ENCODE measurements around the gene CNTN1. TPM values are rescaled to one million over a fixed set of nuclear protein-coding genes. Genes with fewer than 3 reads are reported as not detected.

Gene CNTN1
- total RNA-seq, 1 donor from 2014 or later = 0.46 TPM

- intact Hi-C loops (cut with DNase I) = no loop called here
- ATAC-seq (ENCODE audit: poor library complexity) (no peak), DNase-seq (no peak)
Measured at GRCh38 chr12:40752011-40752410, 59.8 kb downstream of the CNTN1 start.

GRCh38 chr12:40760821-40761220 is 68.6 kb downstream of the CNTN1 start:
- ATAC-seq (ENCODE audit: poor library complexity) = no peak
- DNase-seq = no peak
- intact Hi-C loops (cut with DNase I) = no loop called here

- ATAC-seq (ENCODE audit: poor library complexity) (no peak), DNase-seq (no peak)
- intact Hi-C loops (cut with DNase I) = no loop called here
Measured at GRCh38 chr12:40762072-40762471, 69.8 kb downstream of the CNTN1 start.

GRCh38 chr12:40768125-40768864 is 76.1 kb downstream of the CNTN1 start:
- ATAC-seq (ENCODE audit: poor library complexity) = no peak
- intact Hi-C loops (cut with DNase I) = no loop called here
- no peak for DNase-seq

- DNase-seq (no peak), ATAC-seq (ENCODE audit: poor library complexity) (no peak)
- intact Hi-C loops (cut with DNase I) = no loop called here
Measured at GRCh38 chr12:40769846-40770245, 77.6 kb downstream of the CNTN1 start.

- intact Hi-C loops (cut with DNase I) = no loop called here
- no peak for ATAC-seq (ENCODE audit: poor library complexity)
- no peak for DNase-seq
Measured at GRCh38 chr12:40770781-40771180, 78.5 kb downstream of the CNTN1 start.

- DNase-seq = no peak
- no peak for ATAC-seq (ENCODE audit: poor library complexity)
- intact Hi-C loops (cut with DNase I) = no loop called here
Measured at GRCh38 chr12:40775661-40776060, 83.4 kb downstream of the CNTN1 start.

GRCh38 chr12:40784102-40784501 is 91.9 kb downstream of the CNTN1 start:
- ATAC-seq (ENCODE audit: poor library complexity) (no peak), DNase-seq (no peak)
- intact Hi-C loops (cut with DNase I) = no loop called here

- DNase-seq (no peak), ATAC-seq (ENCODE audit: poor library complexity) (no peak)
- intact Hi-C loops (cut with DNase I) = no loop called here
Measured at GRCh38 chr12:40788276-40788675, 96.0 kb downstream of the CNTN1 start.

- intact Hi-C loops (cut with DNase I) = no loop called here
- DNase-seq (no peak), ATAC-seq (ENCODE audit: poor library complexity) (no peak)
Measured at GRCh38 chr12:40792792-40793386, 100.7 kb downstream of the CNTN1 start.

GRCh38 chr12:40793471-40793870 is 101.2 kb downstream of the CNTN1 start:
- intact Hi-C loops (cut with DNase I) = no loop called here
- no peak for DNase-seq
- no peak for ATAC-seq (ENCODE audit: poor library complexity)

GRCh38 chr12:40794087-40794486 is 101.8 kb downstream of the CNTN1 start:
- ATAC-seq (ENCODE audit: poor library complexity) (no peak), DNase-seq (no peak)
- intact Hi-C loops (cut with DNase I) = no loop called here

- intact Hi-C loops (cut with DNase I) = no loop called here
- ATAC-seq (ENCODE audit: poor library complexity) (no peak), DNase-seq (no peak)
Measured at GRCh38 chr12:40801082-40801481, 108.8 kb downstream of the CNTN1 start.

- DNase-seq (no peak), ATAC-seq (ENCODE audit: poor library complexity) (no peak)
- intact Hi-C loops (cut with DNase I) = no loop called here
Measured at GRCh38 chr12:40801861-40802260, 109.6 kb downstream of the CNTN1 start.

GRCh38 chr12:40802656-40803055 is 110.4 kb downstream of the CNTN1 start:
- ATAC-seq (ENCODE audit: poor library complexity) = no peak
- no peak for DNase-seq
- intact Hi-C loops (cut with DNase I) = no loop called here

- no peak for ATAC-seq (ENCODE audit: poor library complexity)
- intact Hi-C loops (cut with DNase I) = no loop called here
- DNase-seq = no peak
Measured at GRCh38 chr12:40819436-40820108, 127.3 kb downstream of the CNTN1 start.

- intact Hi-C loops (cut with DNase I) = no loop called here
- DNase-seq (no peak), ATAC-seq (ENCODE audit: poor library complexity) (no peak)
Measured at GRCh38 chr12:40820794-40821484, 128.7 kb downstream of the CNTN1 start.

- DNase-seq (no peak), ATAC-seq (ENCODE audit: poor library complexity) (no peak)
- intact Hi-C loops (cut with DNase I) = no loop called here
Measured at GRCh38 chr12:40825156-40825555, 132.9 kb downstream of the CNTN1 start.

GRCh38 chr12:40827683-40828592 is 135.7 kb downstream of the CNTN1 start:
- no peak for DNase-seq
- intact Hi-C loops (cut with DNase I) = no loop called here
- ATAC-seq (ENCODE audit: poor library complexity) = no peak
